Measurements from ENCODE around the gene LMO4. TPM values are rescaled to one million over a fixed set of nuclear protein-coding genes. Genes with fewer than 3 reads are reported as not detected.

Gene LMO4
- total RNA-seq, 1 experiment from 2014 or later: 174 TPM

- DNase-seq (ENCODE audit: low spot score): no peak
These were observed 29.5 kb downstream of the LMO4 start for GRCh38 chr1:87358219-87358618.

- no peak for DNase-seq (ENCODE audit: low spot score)
These were observed 30.9 kb downstream of the LMO4 start for GRCh38 chr1:87359586-87359985.

- no peak for DNase-seq (ENCODE audit: low spot score)
These were observed 33.6 kb downstream of the LMO4 start for GRCh38 chr1:87362063-87362833.

- DNase-seq (ENCODE audit: low spot score): no peak
These were observed 34.2 kb downstream of the LMO4 start for GRCh38 chr1:87362834-87363426.

GRCh38 chr1:87367549-87367948, 38.9 kb downstream of the LMO4 start:
- no peak for DNase-seq (ENCODE audit: low spot score)

GRCh38 chr1:87368907-87369306, 40.2 kb downstream of the LMO4 start:
- no peak for DNase-seq (ENCODE audit: low spot score)

GRCh38 chr1:87369736-87370478, 41.2 kb downstream of the LMO4 start:
- DNase-seq (ENCODE audit: low spot score): no peak

GRCh38 chr1:87370544-87370943, 41.9 kb downstream of the LMO4 start:
- no peak for DNase-seq (ENCODE audit: low spot score)

GRCh38 chr1:87379306-87379705, 50.6 kb downstream of the LMO4 start:
- no peak for DNase-seq (ENCODE audit: low spot score)

- DNase-seq (ENCODE audit: low spot score): peak; percentile 70
These were observed 57.6 kb downstream of the LMO4 start for GRCh38 chr1:87386217-87386790.

- no peak for DNase-seq (ENCODE audit: low spot score)
These were observed 59.7 kb downstream of the LMO4 start for GRCh38 chr1:87388411-87388810.

- DNase-seq (ENCODE audit: low spot score): peak; percentile 81
These were observed 60.3 kb downstream of the LMO4 start for GRCh38 chr1:87389011-87389410.

GRCh38 chr1:87389546-87389945, 60.9 kb downstream of the LMO4 start:
- DNase-seq (ENCODE audit: low spot score): no peak

GRCh38 chr1:87392248-87393192, 63.8 kb downstream of the LMO4 start:
- peak; percentile 80 for DNase-seq (ENCODE audit: low spot score)

- DNase-seq (ENCODE audit: low spot score): no peak
These were observed 64.9 kb downstream of the LMO4 start for GRCh38 chr1:87393445-87394085.

GRCh38 chr1:87394513-87394912, 65.8 kb downstream of the LMO4 start:
- DNase-seq (ENCODE audit: low spot score): no peak

GRCh38 chr1:87394982-87395381, 66.3 kb downstream of the LMO4 start:
- no peak for DNase-seq (ENCODE audit: low spot score)
